Ectodermal cell (in vitro differentiated cells): ENCODE data around the gene CFAP100.

Experiments
- H3K27ac ChIP-seq: 2 replicates; pipeline ENCODE4 v1.7.0; 2013; ENCODE audit warnings: mild to moderate bottlenecking, low read depth, low read length; ENCODE audit not compliant: insufficient read depth, poor library complexity, severe bottlenecking
- H3K27me3 ChIP-seq: 2 replicates; pipeline ENCODE4 v1.7.0; 2013; ENCODE audit warnings: mild to moderate bottlenecking, low read length; ENCODE audit not compliant: insufficient read depth, control insufficient read depth, poor library complexity, severe bottlenecking
- H3K36me3 ChIP-seq: one replicate; pipeline ENCODE4 v1.7.0; 2013; ENCODE audit warnings: low read length; ENCODE audit not compliant: control insufficient read depth, insufficient read depth
- H3K4me1 ChIP-seq: one replicate; pipeline ENCODE4 v1.7.0; 2013; ENCODE audit warnings: low read length; ENCODE audit not compliant: control insufficient read depth, insufficient read depth
- H3K4me3 ChIP-seq: 2 replicates; pipeline ENCODE4 v1.7.0; 2013; ENCODE audit warnings: low read depth, low read length, control low read depth; ENCODE audit not compliant: insufficient read depth
- H3K9me3 ChIP-seq: 2 replicates; pipeline ENCODE4 v1.7.0; 2013; ENCODE audit warnings: mild to moderate bottlenecking, low read length, moderate library complexity; ENCODE audit not compliant: control insufficient read depth
- WGBS, 2 experiments: methylation state at CpG; one replicate each; pipeline ENCODE4 v1.1.7; 2013; ENCODE audit warnings: missing lambda C conversion rate in 2 of 2; 5-methylcytosine and 5-hydroxymethylcytosine counted together

CFAP100 gene

GRCh38 chr3:126461450-126462070 is 66.9 kb downstream of the CFAP100 start:
- no peaks in the 10 kb centered on the region for H3K27me3 ChIP-seq
- H3K36me3 ChIP-seq: peaks cover 66% of the 10 kb centered on the region
- H3K4me1 ChIP-seq: no peaks in the 10 kb centered on the region
- H3K27ac ChIP-seq: no peak overlapping the region
- H3K4me3 ChIP-seq: no peak overlapping the region
- no peaks in the 10 kb centered on the region for H3K9me3 ChIP-seq
- WGBS, 2 experiments: 95% methylated on average over 17 of the region's 17 CpGs

- no peaks in the 10 kb centered on the region for H3K27me3 ChIP-seq
- WGBS, 2 experiments: 95 to 97% methylated on average over 2 of the region's 2 CpGs
- no peaks in the 10 kb centered on the region for H3K4me1 ChIP-seq
- no peaks in the 10 kb centered on the region for H3K9me3 ChIP-seq
- H3K36me3 ChIP-seq: peaks cover 61% of the 10 kb centered on the region
- H3K4me3 ChIP-seq: no peak overlapping the region
- H3K27ac ChIP-seq: no peak overlapping the region
These were observed 68.8 kb downstream of the CFAP100 start for GRCh38 chr3:126463521-126463920.

- 91 to 94% methylated on average over 4 of the region's 4 CpGs for WGBS, 2 experiments
- H3K36me3 ChIP-seq: peaks cover 59% of the 10 kb centered on the region
- H3K4me1 ChIP-seq: no peaks in the 10 kb centered on the region
- H3K27me3 ChIP-seq: no peaks in the 10 kb centered on the region
- H3K9me3 ChIP-seq: no peaks in the 10 kb centered on the region
- no peak overlapping the region for H3K27ac ChIP-seq
- no peak overlapping the region for H3K4me3 ChIP-seq
These were observed 69.4 kb downstream of the CFAP100 start for GRCh38 chr3:126464093-126464492.

- no peaks in the 10 kb centered on the region for H3K9me3 ChIP-seq
- H3K36me3 ChIP-seq: peaks cover 59% of the 10 kb centered on the region
- WGBS, 2 experiments: 82 to 84% methylated on average over 4 of the region's 4 CpGs
- H3K4me1 ChIP-seq: no peaks in the 10 kb centered on the region
- no peaks in the 10 kb centered on the region for H3K27me3 ChIP-seq
- H3K4me3 ChIP-seq: no peak overlapping the region
- H3K27ac ChIP-seq: no peak overlapping the region
These were observed 69.8 kb downstream of the CFAP100 start for GRCh38 chr3:126464494-126464893.

- H3K36me3 ChIP-seq: peaks cover 58% of the 10 kb centered on the region
- WGBS, 2 experiments: 95 to 96% methylated on average over 11 of the region's 11 CpGs
- H3K4me1 ChIP-seq: no peaks in the 10 kb centered on the region
- H3K27me3 ChIP-seq: no peaks in the 10 kb centered on the region
- no peaks in the 10 kb centered on the region for H3K9me3 ChIP-seq
- H3K4me3 ChIP-seq: no peak overlapping the region
- no peak overlapping the region for H3K27ac ChIP-seq
These were observed 70.3 kb downstream of the CFAP100 start for GRCh38 chr3:126464997-126465396.

- Histone ChIP-seq H3K36me3 (peaks cover 61% of the 10 kb centered on the region), H3K4me1 (no peaks in the 10 kb centered on the region), H3K9me3 (no peaks in the 10 kb centered on the region), H3K27me3 (no peaks in the 10 kb centered on the region), H3K4me3 (no peak overlapping the region), H3K27ac (no peak overlapping the region)
- 94 to 95% methylated on average over 16 of the region's 16 CpGs for WGBS, 2 experiments
These were observed 71.3 kb downstream of the CFAP100 start for GRCh38 chr3:126465928-126466544.

- Histone ChIP-seq H3K4me1 (no peaks in the 10 kb centered on the region), H3K27ac (no peak overlapping the region), H3K9me3 (no peaks in the 10 kb centered on the region), H3K27me3 (no peaks in the 10 kb centered on the region), H3K4me3 (no peak overlapping the region), H3K36me3 (peaks cover 58% of the 10 kb centered on the region)
- WGBS, 2 experiments: 91 to 94% methylated on average over 18 to 19 of the region's 19 CpGs
These were observed 72.3 kb downstream of the CFAP100 start for GRCh38 chr3:126466886-126467610.

GRCh38 chr3:126467611-126467955 is 72.9 kb downstream of the CFAP100 start:
- WGBS, 2 experiments: 84% methylated on average over 8 of the region's 8 CpGs
- no peak overlapping the region for H3K4me3 ChIP-seq
- H3K36me3 ChIP-seq: peaks cover 53% of the 10 kb centered on the region
- no peak overlapping the region for H3K27ac ChIP-seq
- no peaks in the 10 kb centered on the region for H3K4me1 ChIP-seq
- no peaks in the 10 kb centered on the region for H3K9me3 ChIP-seq
- H3K27me3 ChIP-seq: no peaks in the 10 kb centered on the region

GRCh38 chr3:126468028-126468891 is 73.6 kb downstream of the CFAP100 start:
- peaks cover 47% of the 10 kb centered on the region for H3K36me3 ChIP-seq
- H3K9me3 ChIP-seq: no peaks in the 10 kb centered on the region
- H3K4me1 ChIP-seq: peaks cover 6% of the 10 kb centered on the region
- H3K27me3 ChIP-seq: no peaks in the 10 kb centered on the region
- no peak overlapping the region for H3K27ac ChIP-seq
- no peak overlapping the region for H3K4me3 ChIP-seq
- WGBS, 2 experiments: 91 to 92% methylated on average over 13 of the region's 13 CpGs

GRCh38 chr3:126469479-126469878 is 74.8 kb downstream of the CFAP100 start:
- WGBS, 2 experiments: 95 to 96% methylated on average over 11 of the region's 11 CpGs
- H3K36me3 ChIP-seq: peaks cover 41% of the 10 kb centered on the region
- no peak overlapping the region for H3K27ac ChIP-seq
- H3K9me3 ChIP-seq: no peaks in the 10 kb centered on the region
- H3K27me3 ChIP-seq: no peaks in the 10 kb centered on the region
- H3K4me3 ChIP-seq: no peak overlapping the region
- peaks cover 12% of the 10 kb centered on the region for H3K4me1 ChIP-seq
